ENCODE data around the gene TMEM168. TPM values are rescaled to one million over a fixed set of nuclear protein-coding genes. Genes with fewer than 3 reads are reported as not detected.

Gene TMEM168
- total RNA-seq, 1 donor from 2014 or later = 26.3 TPM

DNA sequence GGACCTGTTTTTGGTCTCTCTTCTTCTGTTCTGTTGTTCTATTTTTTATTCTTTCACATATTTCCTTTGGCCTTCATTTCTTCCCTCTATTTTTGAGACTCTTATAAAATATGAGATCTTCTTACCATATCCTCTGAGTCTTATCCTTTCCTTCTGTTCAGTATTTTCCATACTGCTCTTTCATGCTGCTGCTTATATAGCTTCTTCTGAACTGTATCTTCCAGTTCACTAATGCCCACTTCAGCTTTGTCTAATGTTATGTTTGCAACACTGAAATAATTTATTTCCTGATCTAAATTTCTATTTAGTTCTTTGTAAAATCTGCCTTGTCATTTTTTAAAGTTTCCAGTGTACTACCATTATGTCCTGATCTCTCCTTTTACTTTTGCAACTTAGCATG lies 12.8 kb downstream of the TMEM168 start:
- DNase-seq (no peak), ATAC-seq (no peak)
- no peaks in the 10 kb centered on the region for H3K9me3 ChIP-seq
- no peak overlapping the region for H3K27ac ChIP-seq
- TF ChIP-seq, protein P1, sequence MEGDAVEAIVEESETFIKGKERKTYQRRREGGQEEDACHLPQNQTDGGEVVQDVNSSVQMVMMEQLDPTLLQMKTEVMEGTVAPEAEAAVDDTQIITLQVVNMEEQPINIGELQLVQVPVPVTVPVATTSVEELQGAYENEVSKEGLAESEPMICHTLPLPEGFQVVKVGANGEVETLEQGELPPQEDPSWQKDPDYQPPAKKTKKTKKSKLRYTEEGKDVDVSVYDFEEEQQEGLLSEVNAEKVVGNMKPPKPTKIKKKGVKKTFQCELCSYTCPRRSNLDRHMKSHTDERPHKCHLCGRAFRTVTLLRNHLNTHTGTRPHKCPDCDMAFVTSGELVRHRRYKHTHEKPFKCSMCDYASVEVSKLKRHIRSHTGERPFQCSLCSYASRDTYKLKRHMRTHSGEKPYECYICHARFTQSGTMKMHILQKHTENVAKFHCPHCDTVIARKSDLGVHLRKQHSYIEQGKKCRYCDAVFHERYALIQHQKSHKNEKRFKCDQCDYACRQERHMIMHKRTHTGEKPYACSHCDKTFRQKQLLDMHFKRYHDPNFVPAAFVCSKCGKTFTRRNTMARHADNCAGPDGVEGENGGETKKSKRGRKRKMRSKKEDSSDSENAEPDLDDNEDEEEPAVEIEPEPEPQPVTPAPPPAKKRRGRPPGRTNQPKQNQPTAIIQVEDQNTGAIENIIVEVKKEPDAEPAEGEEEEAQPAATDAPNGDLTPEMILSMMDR (IDR thresholded peaks at IDR 0.05) = no peak
- no peaks in the 10 kb centered on the region for H3K27me3 ChIP-seq
- peaks cover 6% of the 10 kb centered on the region for H3K36me3 ChIP-seq
- intact Hi-C loops (cut with DNase I) = no loop called here
- H3K4me1 ChIP-seq = no peaks in the 10 kb centered on the region
- no peak overlapping the region for H3K4me3 ChIP-seq

DNA sequence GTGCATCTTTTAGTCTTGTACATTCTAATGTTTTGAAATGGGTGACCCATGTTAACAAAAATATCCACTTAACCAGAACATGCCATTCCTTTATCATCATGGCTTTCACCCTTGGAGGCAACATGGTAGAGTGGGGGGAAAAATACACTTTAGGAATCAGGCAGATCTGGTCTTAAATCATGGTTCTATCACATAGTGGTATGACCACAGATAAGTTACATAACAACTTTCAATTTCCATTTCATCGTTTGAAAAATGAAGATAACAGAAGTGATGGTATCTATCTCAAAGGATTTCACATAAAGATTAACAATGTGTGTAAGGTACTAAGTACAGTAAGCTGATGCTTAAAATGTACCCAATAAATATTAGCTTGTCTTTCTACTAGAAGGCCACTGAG lies 19.0 kb downstream of the TMEM168 start:
- H3K27ac ChIP-seq = no peak overlapping the region
- H3K4me1 ChIP-seq = no peaks in the 10 kb centered on the region
- ATAC-seq (no peak), DNase-seq (no peak)
- H3K27me3 ChIP-seq = no peaks in the 10 kb centered on the region
- intact Hi-C loops (cut with DNase I) = no loop called here
- peaks cover 6% of the 10 kb centered on the region for H3K36me3 ChIP-seq
- H3K9me3 ChIP-seq = no peaks in the 10 kb centered on the region
- H3K4me3 ChIP-seq = no peak overlapping the region
- TF ChIP-seq, protein P1 (IDR thresholded peaks at IDR 0.05) = no peak

DNA sequence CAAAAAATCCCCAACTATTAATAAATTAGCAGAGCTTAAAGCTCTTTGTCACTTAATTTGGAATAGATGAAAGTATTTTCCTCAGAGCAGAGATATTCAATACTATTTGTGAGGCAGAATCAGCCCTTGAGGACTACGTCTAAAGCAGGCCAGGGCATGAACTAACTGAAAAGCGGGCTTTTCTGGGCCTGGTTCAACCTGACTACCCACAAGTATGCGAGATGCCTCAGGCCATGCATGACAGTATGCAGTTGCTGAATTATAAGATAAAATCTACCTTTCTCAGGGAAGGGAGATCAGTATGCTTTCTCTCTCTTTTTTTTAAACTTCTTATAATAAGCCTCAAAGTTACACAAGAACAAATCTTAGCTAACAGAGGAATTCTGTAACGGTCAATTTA lies 20.1 kb downstream of the TMEM168 start:
- intact Hi-C loops (cut with DNase I) = no loop called here

DNA sequence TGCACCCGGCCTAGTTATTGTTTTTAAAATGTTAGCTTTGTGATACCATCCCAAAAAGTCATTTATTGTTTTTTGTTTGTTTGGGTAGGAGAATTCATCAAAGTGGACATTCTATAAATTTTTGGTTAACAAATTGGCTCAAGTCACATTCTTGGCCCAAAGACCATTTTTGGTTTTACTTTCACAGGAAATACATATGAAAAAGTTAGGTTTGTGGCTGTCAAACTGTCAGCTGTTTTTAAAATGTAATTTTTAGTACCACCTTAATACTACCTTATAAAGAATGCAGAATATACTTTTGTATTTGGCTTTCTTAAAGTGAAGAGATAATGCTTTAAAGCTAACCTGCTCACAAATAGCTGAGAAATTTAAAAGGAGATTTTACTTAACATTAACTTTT lies 25.1 kb downstream of the TMEM168 start:
- TF ChIP-seq, protein P1 (IDR thresholded peaks at IDR 0.05) = no peak
- Histone ChIP-seq H3K4me3 (no peak overlapping the region), H3K4me1 (no peaks in the 10 kb centered on the region), H3K27ac (no peak overlapping the region), H3K27me3 (no peaks in the 10 kb centered on the region), H3K9me3 (no peaks in the 10 kb centered on the region), H3K36me3 (no peaks in the 10 kb centered on the region)
- DNase-seq = no peak
- no peak for ATAC-seq
- intact Hi-C loops (cut with DNase I) = no loop called here

More for the DNA sequence above, 20.1 kb downstream of the TMEM168 start:
- TF ChIP-seq, protein P1 (IDR thresholded peaks at IDR 0.05) = no peak
- ATAC-seq (no peak), DNase-seq (no peak)
- no peak overlapping the region for H3K27ac ChIP-seq
- no peaks in the 10 kb centered on the region for H3K27me3 ChIP-seq
- peaks cover 6% of the 10 kb centered on the region for H3K36me3 ChIP-seq
- no peaks in the 10 kb centered on the region for H3K4me1 ChIP-seq
- H3K9me3 ChIP-seq = no peaks in the 10 kb centered on the region
- no peak overlapping the region for H3K4me3 ChIP-seq

DNA sequence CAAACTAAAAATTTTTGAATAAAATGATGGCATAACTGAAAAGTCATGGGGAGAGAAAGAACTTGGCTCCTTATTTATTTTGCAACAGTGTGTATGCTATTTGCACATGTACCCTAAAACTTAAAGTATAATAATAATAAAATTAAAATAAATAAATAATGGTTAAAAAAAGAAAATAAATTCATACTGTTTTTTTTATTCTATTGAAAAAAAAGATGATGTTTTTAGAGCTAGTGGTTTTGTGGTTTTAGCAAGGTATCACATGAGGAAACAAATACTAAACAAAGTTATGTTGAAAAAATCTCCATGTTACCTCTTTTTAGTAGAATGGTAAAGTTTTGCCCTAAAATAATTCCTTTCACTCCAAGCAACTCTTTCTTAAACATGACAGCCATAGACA lies 26.2 kb downstream of the TMEM168 start:
- Histone ChIP-seq H3K27me3 (no peaks in the 10 kb centered on the region), H3K36me3 (no peaks in the 10 kb centered on the region), H3K27ac (no peak overlapping the region), H3K4me3 (no peak overlapping the region), H3K4me1 (no peaks in the 10 kb centered on the region), H3K9me3 (no peaks in the 10 kb centered on the region)
- no peak for DNase-seq
- TF ChIP-seq, protein P1 (IDR thresholded peaks at IDR 0.05) = no peak
- intact Hi-C loops (cut with DNase I) = no loop called here
- no peak for ATAC-seq

DNA sequence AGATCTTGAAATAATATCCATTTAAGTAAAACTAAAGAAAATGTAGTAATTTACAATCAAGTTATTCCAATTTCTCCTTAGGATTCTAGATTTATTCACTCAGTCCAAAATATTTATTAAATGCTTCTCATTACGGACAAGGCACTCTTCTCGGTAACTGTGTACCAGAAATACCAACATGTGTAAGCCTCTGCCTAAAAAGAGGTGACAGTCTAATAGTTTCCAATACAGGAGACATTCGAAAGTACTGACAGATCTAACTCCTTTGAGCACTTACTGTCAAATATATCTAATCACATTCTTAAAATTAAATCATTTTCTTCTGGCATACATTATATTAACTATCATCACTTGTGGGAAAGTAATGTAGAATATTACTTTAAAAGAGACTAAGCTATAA lies 26.9 kb downstream of the TMEM168 start:
- no peak overlapping the region for H3K4me3 ChIP-seq
- DNase-seq = no peak
- no peaks in the 10 kb centered on the region for H3K9me3 ChIP-seq
- H3K27ac ChIP-seq = no peak overlapping the region
- no peaks in the 10 kb centered on the region for H3K36me3 ChIP-seq
- H3K27me3 ChIP-seq = no peaks in the 10 kb centered on the region
- H3K4me1 ChIP-seq = no peaks in the 10 kb centered on the region
- TF ChIP-seq, protein P1 (IDR thresholded peaks at IDR 0.05) = no peak
- intact Hi-C loops (cut with DNase I) = no loop called here
- ATAC-seq = no peak

All from upper lobe of right lung (tissue), 1 donor.